Measurements from ENCODE around the gene UNC13B.

DNA sequence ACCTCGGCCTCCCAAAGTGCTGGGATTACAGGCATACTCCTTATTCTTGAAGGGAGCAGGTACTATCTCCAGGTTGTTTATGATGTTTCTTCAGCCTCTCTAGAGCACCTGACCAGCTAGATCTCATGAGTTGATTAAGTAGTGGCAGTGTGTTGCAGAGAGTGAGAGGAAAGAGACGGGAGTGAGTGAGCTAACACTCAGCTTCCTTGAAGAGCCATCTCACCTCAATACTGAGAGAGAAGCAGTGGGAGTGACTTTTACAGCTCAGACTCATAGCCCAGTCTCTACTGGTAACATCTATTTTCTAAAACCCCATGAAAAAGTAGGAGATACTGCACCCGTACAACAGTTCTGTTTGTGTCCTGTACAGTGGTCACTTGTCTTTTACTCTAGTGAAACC lies 284.2 kb downstream of the UNC13B start:
- TF ChIP-seq POLR2AphosphoS5 (IDR thresholded peaks at IDR 0.05; ENCODE audit: low read depth, low read length), result no peak
- TF ChIP-seq TAF1 (IDR thresholded peaks at IDR 0.05; ENCODE audit: borderline replicate concordance, insufficient read depth, low read length), result no peak
- no peak for TF ChIP-seq REST (IDR thresholded peaks at IDR 0.05; ENCODE audit: insufficient read depth in 1 of 2, low read depth in 2 of 2, low read length in 2 of 2)
